H1 (cell line): ENCODE measurements around the gene TCIRG1. TPM values are rescaled to one million over a fixed set of nuclear protein-coding genes. Genes with fewer than 3 reads are reported as not detected.
"Not testable (repeated sequence)": the region's sequence is repeated elsewhere in the genome, so short reads cannot be mapped to it uniquely, and the experiment has no call there.

Experiments
- CTCF ChIA-PET: fragments of 300-600 bp; sonication (Branson Sonifier 250); formaldehyde crosslinking; loops from one replicate; lab custom pipeline; 2021; ENCODE audit not compliant: partially characterized antibody; lab: Charles Lee
- POLR2A ChIA-PET: fragments of 300-600 bp; sonication (Branson Sonifier 250); formaldehyde crosslinking; loops from one replicate; lab custom pipeline; 2021; ENCODE audit warnings: inconsistent platforms; ENCODE audit not compliant: partially characterized antibody; lab: Charles Lee
- DNase-seq, 2 experiments: peaks; one replicate each; pipeline versions ENCODE4 v3.0.0 to v3.0.0-alpha.2; 2010 to 2022; ENCODE audit warnings: low spot score in 2 of 2, low read depth in 1 of 2, mixed read lengths in 1 of 2
- FAIRE-seq: peaks from 2 replicates; lab custom pipeline; 2011; peaks lifted over from hg19 to GRCh38; lab: Jason Lieb, UNC
- H2AFZ ChIP-seq: 2 replicates; pipeline ENCODE4 v1.8.1; 2012; ENCODE audit warnings: low read length, inconsistent platforms
- H2AK5ac ChIP-seq: 2 replicates; pipeline ENCODE4 v1.6.1; 2013; ENCODE audit warnings: low read depth, low read length
- H2BK120ac ChIP-seq: replicated peaks from 2 replicates; pipeline ENCODE3; 2013; ENCODE audit warnings: low read depth, low read length, inconsistent platforms
- H2BK12ac ChIP-seq: 2 replicates; pipeline ENCODE4 v1.6.1; 2013; ENCODE audit warnings: low read depth, low read length
- H2BK15ac ChIP-seq: 2 replicates; pipeline ENCODE4 v1.6.1; 2013; ENCODE audit warnings: low read length
- H2BK20ac ChIP-seq: 2 replicates; pipeline ENCODE4 v1.6.1; 2013; ENCODE audit warnings: low read length
- H2BK5ac ChIP-seq: 2 replicates; pipeline ENCODE4 v1.6.1; 2013; ENCODE audit warnings: low read depth, low read length
- H3K14ac ChIP-seq: 2 replicates; pipeline ENCODE4 v1.6.1; 2013; ENCODE audit warnings: inconsistent platforms; ENCODE audit not compliant: insufficient read length
- H3K18ac ChIP-seq: 2 replicates; pipeline ENCODE4 v1.6.1; 2013; ENCODE audit warnings: low read length; ENCODE audit errors: extremely low read depth
- H3K23ac ChIP-seq: 2 replicates; pipeline ENCODE4 v1.6.1; 2013; ENCODE audit warnings: inconsistent platforms; ENCODE audit not compliant: insufficient read length
- H3K23me2 ChIP-seq: 2 replicates; pipeline ENCODE4 v1.6.1; 2013; ENCODE audit warnings: low read depth, low read length
- H3K27ac ChIP-seq: 2 replicates; pipeline ENCODE4 v1.6.1; 2011; ENCODE audit warnings: low read depth, low read length, inconsistent platforms
- H3K27me3 ChIP-seq, 4 experiments: replicated peaks in 1 of 4; 1 replicate in 1 of 4; 2 replicates in 3 of 4; pipeline versions ENCODE4 v1.6.1 to v1.8.1; 2011 to 2013; ENCODE audit warnings: low read length in 3 of 4, mild to moderate bottlenecking in 3 of 4, inconsistent platforms in 2 of 4, mixed read lengths in 2 of 4, moderate library complexity in 1 of 4; ENCODE audit not compliant: control insufficient read depth in 3 of 4, insufficient read depth in 3 of 4; ENCODE audit errors: extremely low read depth in 1 of 4
- H3K36me3 ChIP-seq, 4 experiments: 2 replicates each; pipeline versions ENCODE4 v1.6.1 to v1.8.1; 2011 to 2013; ENCODE audit warnings: mild to moderate bottlenecking in 4 of 4, low read length in 3 of 4, moderate library complexity in 2 of 4, control low read depth in 1 of 4, inconsistent platforms in 1 of 4; ENCODE audit not compliant: insufficient read depth in 4 of 4, control insufficient read depth in 2 of 4
- H3K4ac ChIP-seq: replicated peaks from 2 replicates; pipeline ENCODE3; 2013; ENCODE audit warnings: low read length, low read depth, mixed read lengths, inconsistent platforms; ENCODE audit not compliant: insufficient read length
- H3K4me1 ChIP-seq, 4 experiments: replicated peaks in 1 of 4; 1 replicate in 1 of 4; 2 replicates in 3 of 4; pipeline versions ENCODE4 v1.6.1 to v1.8.1; 2011 to 2013; ENCODE audit warnings: low read length in 3 of 4, inconsistent platforms in 2 of 4, mixed read lengths in 1 of 4; ENCODE audit not compliant: insufficient read depth in 4 of 4, control insufficient read depth in 3 of 4
- H3K4me2 ChIP-seq, 2 experiments: 2 replicates each; pipeline versions ENCODE4 v1.6.1 to v1.8.1; 2011 to 2013; ENCODE audit warnings: low read depth in 2 of 2, low read length in 2 of 2, control low read depth in 1 of 2, inconsistent platforms in 1 of 2, mild to moderate bottlenecking in 1 of 2; ENCODE audit not compliant: insufficient read depth in 1 of 2
- H3K4me3 ChIP-seq, 4 experiments: fragments of 200-600, 300-600 bp in 1 of 4; sonication (generic), shearing (Covaris generic), sonication (Bioruptor Twin) in 1 of 4; 2 replicates each; pipeline versions ENCODE4 v1.5.1 to v1.8.1; 2011 to 2016; ENCODE audit warnings: low read length in 4 of 4, low read depth in 3 of 4, control low read depth in 2 of 4, inconsistent platforms in 2 of 4, mild to moderate bottlenecking in 2 of 4, mixed read lengths in 1 of 4, moderate library complexity in 1 of 4; ENCODE audit not compliant: insufficient read depth in 2 of 4; ENCODE audit errors: extremely low read depth in 1 of 4
- H3K56ac ChIP-seq: replicated peaks from 2 replicates; pipeline ENCODE3; 2013; ENCODE audit warnings: low read depth, mild to moderate bottlenecking, mixed read lengths, low read length, inconsistent platforms; ENCODE audit not compliant: insufficient read length
- H3K79me1 ChIP-seq: 2 replicates; pipeline ENCODE4 v1.6.1; 2013; ENCODE audit warnings: low read depth, low read length, control low read depth
- H3K79me2 ChIP-seq, 2 experiments: 2 replicates each; pipeline versions ENCODE4 v1.6.1 to v1.8.1; 2012 to 2013; ENCODE audit warnings: low read length in 2 of 2, mild to moderate bottlenecking in 2 of 2, inconsistent platforms in 1 of 2; ENCODE audit not compliant: insufficient read depth in 2 of 2, control insufficient read depth in 1 of 2
- H3K9ac ChIP-seq, 4 experiments: replicated peaks in 1 of 4; 1 replicate in 1 of 4; 2 replicates in 3 of 4; pipeline versions ENCODE4 v1.6.1 to v1.8.1; 2011 to 2013; ENCODE audit warnings: low read depth in 3 of 4, low read length in 3 of 4, control low read depth in 2 of 4, mild to moderate bottlenecking in 2 of 4, moderate library complexity in 2 of 4, inconsistent platforms in 1 of 4; ENCODE audit errors: extremely low read depth in 1 of 4
- H3K9me3 ChIP-seq, 2 experiments: 2 replicates each; pipeline versions ENCODE4 v1.6.1 to v1.8.1; 2012 to 2013; ENCODE audit warnings: mild to moderate bottlenecking in 2 of 2, moderate library complexity in 2 of 2, control low read depth in 1 of 2, inconsistent platforms in 1 of 2, low read depth in 1 of 2, low read length in 1 of 2, mixed read lengths in 1 of 2; ENCODE audit not compliant: insufficient read depth in 2 of 2
- H4K20me1 ChIP-seq, 2 experiments: replicated peaks in 1 of 2; 2 replicates each; pipeline versions ENCODE3 to v1.8.1; 2011 to 2013; ENCODE audit warnings: inconsistent platforms in 2 of 2, low read length in 2 of 2, mild to moderate bottlenecking in 1 of 2; ENCODE audit not compliant: insufficient read depth in 2 of 2, control insufficient read depth in 1 of 2
- H4K5ac ChIP-seq: 2 replicates; pipeline ENCODE4 v1.6.1; 2013; ENCODE audit warnings: low read length, low read depth, mixed read lengths, inconsistent platforms; ENCODE audit not compliant: insufficient read length
- H4K8ac ChIP-seq: 2 replicates; pipeline ENCODE4 v1.8.0; 2013; ENCODE audit warnings: mild to moderate bottlenecking, moderate library complexity, low read length, inconsistent platforms; ENCODE audit not compliant: insufficient read depth; ENCODE audit errors: extremely low read depth
- H4K91ac ChIP-seq: replicated peaks from 2 replicates; pipeline ENCODE3; 2013; ENCODE audit warnings: low read length, mixed read lengths, inconsistent platforms; ENCODE audit not compliant: insufficient read length
- WGBS, 2 experiments: shearing (Covaris generic) in 1 of 2; methylation state at CpG; one replicate each; pipeline versions ENCODE4 v1.1.6 to v1.1.7; 2013 to 2015; ENCODE audit warnings: low lambda C conversion rate in 2 of 2, mixed read lengths in 2 of 2, inconsistent platforms in 1 of 2, low coverage in 1 of 2, missing lambda C conversion rate in 1 of 2; ENCODE audit not compliant: insufficient replicate concordance in 2 of 2, insufficient coverage in 1 of 2, insufficient read length in 1 of 2; ENCODE audit errors: extremely low coverage in 1 of 2, missing lambda C conversion rate in 1 of 2; 5-methylcytosine and 5-hydroxymethylcytosine counted together
- polyA plus RNA-seq, 7 experiments: library from polyadenylated mRNA; depleted of rRNA in 3 of 7; stranded (reverse) in 5 of 7; unstranded in 2 of 7; fragments of >200 nt in 5 of 7; fragments of 200-250 nt in 2 of 7; gene quantifications; 1 replicate in 5 of 7; 2 replicates in 1 of 7; 4 replicates in 1 of 7; pipeline versions ENCODE4 v1.2.1 to v1.2.3, GENCODE V29; 2011 to 2013; ENCODE audit warnings: missing spikeins in 2 of 7, mixed read lengths in 2 of 7
- total RNA-seq: library from RNA; stranded (reverse); fragmentation: NEBNext Ultra II Directional; extraction: Animal tissue kit (Norgen Biotek cat#: 25700); gene quantifications from 2 replicates; pipeline ENCODE4 v1.2.1, GENCODE V29; 2021

Gene TCIRG1
- total and polyA plus RNA-seq, 2 of the 8 experiments (the other 6 are each of a cell fraction or from before 2014, with no cell fraction given), result 25.3 to 39.6 TPM

- H3K36me3 ChIP-seq, H3K18ac ChIP-seq, H2BK15ac ChIP-seq, H3K4me3 ChIP-seq, H3K4me2 ChIP-seq, H3K23me2 ChIP-seq, H2AK5ac ChIP-seq, H3K14ac ChIP-seq, H3K27ac ChIP-seq, H2BK5ac ChIP-seq, FAIRE-seq, H3K27me3 ChIP-seq, H2BK120ac ChIP-seq, H2BK12ac ChIP-seq, DNase-seq, H3K79me2 ChIP-seq, H4K20me1 ChIP-seq, H4K5ac ChIP-seq, H4K91ac ChIP-seq, H4K8ac ChIP-seq, H2AFZ ChIP-seq, POLR2A ChIA-PET, H3K9ac ChIP-seq, H3K9me3 ChIP-seq, H3K56ac ChIP-seq, H3K79me1 ChIP-seq, H3K4ac ChIP-seq, H3K23ac ChIP-seq, H2BK20ac ChIP-seq: not testable (repeated sequence)
- WGBS, 2 experiments, result 92% methylated on average over 5 of the region's 5 CpGs; no CpG with 5 or more reads in 1 of the 2 experiments
- H3K4me1 ChIP-seq, result peaks cover 0 to 11% (median 8%) of the 10 kb centered on the region in 4 experiments; a peak in 5 of 7 replicates
- CTCF ChIA-PET, result interaction anchor here (0.5 to 2.3 kb wide), 16 partner anchors 8 to 346 kb away, joined by 3 to 13 read pairs (median 3); partner anchors contain the start of gene ALDH3B1
These were observed 44.4 kb upstream of the TCIRG1 start for GRCh38 chr11:67994387-67994786.

DNA sequence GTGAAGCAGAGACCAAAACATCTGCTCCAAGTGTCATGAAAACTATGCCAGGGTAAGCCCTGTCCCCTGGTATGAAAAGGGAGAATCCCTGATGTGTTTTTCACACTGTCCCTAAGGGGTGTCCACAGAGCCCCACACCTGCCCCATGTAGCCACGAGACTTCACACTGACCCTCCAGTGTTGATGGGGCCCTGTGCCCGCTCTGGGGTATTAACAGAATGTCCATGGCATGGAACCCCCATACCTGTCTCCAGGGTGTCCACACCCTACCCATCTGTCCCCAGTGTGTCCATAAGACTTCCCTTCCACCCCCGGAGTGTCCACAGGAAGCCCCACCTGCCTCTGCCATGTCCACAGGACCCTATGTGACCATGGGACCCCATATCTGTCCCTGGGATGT is 43.7 kb upstream of the TCIRG1 start:
- H3K79me2 ChIP-seq, H2BK12ac ChIP-seq, POLR2A ChIA-PET, H3K9ac ChIP-seq, H3K27ac ChIP-seq, FAIRE-seq, H3K23me2 ChIP-seq, H3K36me3 ChIP-seq, H3K23ac ChIP-seq, H3K56ac ChIP-seq, H4K20me1 ChIP-seq, H2BK15ac ChIP-seq, H3K4me2 ChIP-seq, H4K5ac ChIP-seq, H3K4me3 ChIP-seq, DNase-seq, H2AK5ac ChIP-seq, H3K9me3 ChIP-seq, H4K8ac ChIP-seq, H2AFZ ChIP-seq, H3K79me1 ChIP-seq, H2BK5ac ChIP-seq, H2BK120ac ChIP-seq, H4K91ac ChIP-seq, H3K14ac ChIP-seq, H3K4ac ChIP-seq, H2BK20ac ChIP-seq, H3K27me3 ChIP-seq, H3K18ac ChIP-seq: not testable (repeated sequence)
- WGBS, 2 experiments, result 90% methylated on average over 3 of the region's 3 CpGs; no CpG with 5 or more reads in 1 of the 2 experiments
- CTCF ChIA-PET, result interaction anchor here (1.8 kb wide), 1 partner anchor 10 kb away, joined by 4 read pairs; no protein-coding TSS in a partner anchor
- peaks cover 0 to 11% (median 8%) of the 10 kb centered on the region in 4 experiments; a peak in 5 of 7 replicates for H3K4me1 ChIP-seq
